GM23248 (cell line): ENCODE results near the gene PLAU.

Source experiments
- EZH2 ChIP-seq: fragments of 200-600 bp; sonication (generic); IDR thresholded peaks from 2 replicates; pipeline ENCODE4 v1.6.1; 2018; ENCODE audit warnings: antibody characterized with exemption, mild to moderate bottlenecking; ENCODE audit not compliant: insufficient read depth, poor library complexity, severe bottlenecking
- EZH2phosphoT487 ChIP-seq: fragments of 200-600 bp; sonication (generic); IDR thresholded peaks from 2 replicates; pipeline ENCODE4 v1.6.1; 2018; ENCODE audit warnings: antibody characterized with exemption, moderate library complexity, mild to moderate bottlenecking, low read depth; ENCODE audit not compliant: insufficient read depth

- no peak for TF ChIP-seq EZH2
- TF ChIP-seq EZH2phosphoT487: no peak
These were observed 30.4 kb downstream of the PLAU start for GRCh38 chr10:73941300-73941699.
